ENCODE measurements around the gene MAN2B2. TPM values are rescaled to one million over a fixed set of nuclear protein-coding genes. Genes with fewer than 3 reads are reported as not detected.

The MAN2B2 gene
- total RNA-seq, 4 donors from 2014 or later = 17.5 to 55.9 (median 27.6) TPM

DNA sequence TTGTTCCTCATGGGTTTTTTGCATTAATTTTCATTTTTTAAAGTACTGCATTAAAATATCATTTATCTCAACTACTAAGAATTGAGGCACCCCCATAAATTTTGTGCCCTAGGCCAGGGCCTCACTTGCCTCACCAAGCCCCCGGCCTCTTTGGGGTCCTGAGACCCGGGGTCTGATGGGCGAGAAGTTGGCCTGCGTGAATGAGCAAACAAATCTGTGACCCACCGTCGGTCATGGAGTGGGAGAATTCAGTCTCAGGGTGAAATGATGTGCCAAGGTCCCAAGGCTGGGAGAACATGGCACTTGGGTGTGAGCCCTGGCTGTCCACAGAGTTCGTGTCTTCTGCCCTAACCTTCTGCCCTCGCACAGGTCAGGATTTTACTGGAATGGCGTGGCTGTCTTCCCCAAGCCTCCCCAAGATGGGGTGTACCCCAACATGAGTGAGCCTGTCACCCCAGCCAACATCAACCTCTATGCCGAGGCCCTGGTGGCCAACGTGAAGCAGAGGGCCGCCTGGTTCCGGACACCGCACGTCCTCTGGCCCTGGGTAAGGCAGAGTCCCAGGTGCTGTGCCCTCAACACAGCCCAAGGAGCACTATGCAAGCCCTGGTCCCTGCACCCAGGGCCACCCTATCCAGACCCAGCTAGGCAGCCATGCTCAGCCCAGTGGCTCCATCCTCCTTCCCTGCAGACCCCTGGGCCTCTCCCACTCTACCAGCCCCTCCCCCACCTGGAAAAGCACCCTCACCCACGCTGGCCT lies 18.0 kb downstream of the MAN2B2 start:
- TF ChIP-seq, protein P1, sequence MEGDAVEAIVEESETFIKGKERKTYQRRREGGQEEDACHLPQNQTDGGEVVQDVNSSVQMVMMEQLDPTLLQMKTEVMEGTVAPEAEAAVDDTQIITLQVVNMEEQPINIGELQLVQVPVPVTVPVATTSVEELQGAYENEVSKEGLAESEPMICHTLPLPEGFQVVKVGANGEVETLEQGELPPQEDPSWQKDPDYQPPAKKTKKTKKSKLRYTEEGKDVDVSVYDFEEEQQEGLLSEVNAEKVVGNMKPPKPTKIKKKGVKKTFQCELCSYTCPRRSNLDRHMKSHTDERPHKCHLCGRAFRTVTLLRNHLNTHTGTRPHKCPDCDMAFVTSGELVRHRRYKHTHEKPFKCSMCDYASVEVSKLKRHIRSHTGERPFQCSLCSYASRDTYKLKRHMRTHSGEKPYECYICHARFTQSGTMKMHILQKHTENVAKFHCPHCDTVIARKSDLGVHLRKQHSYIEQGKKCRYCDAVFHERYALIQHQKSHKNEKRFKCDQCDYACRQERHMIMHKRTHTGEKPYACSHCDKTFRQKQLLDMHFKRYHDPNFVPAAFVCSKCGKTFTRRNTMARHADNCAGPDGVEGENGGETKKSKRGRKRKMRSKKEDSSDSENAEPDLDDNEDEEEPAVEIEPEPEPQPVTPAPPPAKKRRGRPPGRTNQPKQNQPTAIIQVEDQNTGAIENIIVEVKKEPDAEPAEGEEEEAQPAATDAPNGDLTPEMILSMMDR (IDR thresholded peaks at IDR 0.05) = no peak
- no peak for TF ChIP-seq EP300 (IDR thresholded peaks at IDR 0.05; ENCODE audit: low read depth)
- TF ChIP-seq POLR2A (IDR thresholded peaks at IDR 0.05) = no peak
- no peak for TF ChIP-seq POLR2AphosphoS5 (IDR thresholded peaks at IDR 0.05)
- no peak overlapping the region for H3K4me3 ChIP-seq
- H3K27ac ChIP-seq = no peak overlapping the region
- in situ Hi-C loops (cut with MboI; ENCODE audit: low pct_ligation_motif_present in 1 of 4, low pct_unique_long_range_greater_than_20kb in 1 of 4, low sequenced_read_pairs in 3 of 4) (no loop called here), intact Hi-C loops (cut with DNase I; ENCODE audit: low total_unique reads) (no loop called here)
- no peaks in the 10 kb centered on the region for H3K27me3 ChIP-seq
- H3K9me3 ChIP-seq = no peaks in the 10 kb centered on the region
- DNase-seq = no peak
- WGBS, 2 donors (ENCODE audit: low coverage in 1 of 2) = 91 to 100% methylated on average over 1 to 16 of the region's 16 CpGs
- H3K36me3 ChIP-seq = peaks cover 0 to 5% (median 1%) of the 10 kb centered on the region in 4 donors
- H3K4me1 ChIP-seq = no peaks in the 10 kb centered on the region

DNA sequence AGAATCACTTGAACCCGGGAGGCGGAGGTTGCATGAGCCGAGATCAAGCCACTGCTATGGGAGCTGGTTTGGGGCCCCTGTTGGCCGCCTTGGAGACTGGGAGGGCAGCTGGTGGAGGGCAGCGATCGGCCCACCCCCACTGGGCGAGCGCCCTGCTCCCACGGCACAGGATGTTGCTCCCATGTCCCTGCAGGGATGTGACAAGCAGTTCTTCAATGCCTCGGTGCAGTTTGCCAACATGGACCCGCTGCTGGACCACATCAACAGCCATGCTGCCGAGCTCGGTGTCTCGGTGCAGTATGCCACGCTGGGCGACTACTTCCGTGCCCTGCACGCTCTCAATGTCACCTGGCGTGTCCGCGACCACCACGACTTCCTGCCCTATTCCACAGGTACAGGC lies 19.4 kb downstream of the MAN2B2 start:
- 98% methylated on average over 21 of the region's 22 CpGs; no CpG with 5 or more reads in 1 of the 2 donors for WGBS, 2 donors (ENCODE audit: low coverage in 1 of 2)
- Histone ChIP-seq H3K27ac (no peak overlapping the region), H3K9me3 (no peaks in the 10 kb centered on the region), H3K36me3 (peaks cover 0 to 5% (median 1%) of the 10 kb centered on the region in 4 donors), H3K4me1 (no peaks in the 10 kb centered on the region), H3K27me3 (no peaks in the 10 kb centered on the region), H3K4me3 (no peak overlapping the region)
- intact Hi-C loops (cut with DNase I; ENCODE audit: low total_unique reads) = no loop called here
- DNase-seq = no peak
- in situ Hi-C loops (cut with MboI; ENCODE audit: low pct_ligation_motif_present in 1 of 4, low pct_unique_long_range_greater_than_20kb in 1 of 4, low sequenced_read_pairs in 3 of 4) = no loop called here
- no peak for TF ChIP-seq POLR2A (IDR thresholded peaks at IDR 0.05)
- TF ChIP-seq POLR2AphosphoS5 (IDR thresholded peaks at IDR 0.05) = no peak
- TF ChIP-seq EP300 (IDR thresholded peaks at IDR 0.05; ENCODE audit: low read depth) = no peak
- TF ChIP-seq, protein P1 (IDR thresholded peaks at IDR 0.05) = no peak

DNA sequence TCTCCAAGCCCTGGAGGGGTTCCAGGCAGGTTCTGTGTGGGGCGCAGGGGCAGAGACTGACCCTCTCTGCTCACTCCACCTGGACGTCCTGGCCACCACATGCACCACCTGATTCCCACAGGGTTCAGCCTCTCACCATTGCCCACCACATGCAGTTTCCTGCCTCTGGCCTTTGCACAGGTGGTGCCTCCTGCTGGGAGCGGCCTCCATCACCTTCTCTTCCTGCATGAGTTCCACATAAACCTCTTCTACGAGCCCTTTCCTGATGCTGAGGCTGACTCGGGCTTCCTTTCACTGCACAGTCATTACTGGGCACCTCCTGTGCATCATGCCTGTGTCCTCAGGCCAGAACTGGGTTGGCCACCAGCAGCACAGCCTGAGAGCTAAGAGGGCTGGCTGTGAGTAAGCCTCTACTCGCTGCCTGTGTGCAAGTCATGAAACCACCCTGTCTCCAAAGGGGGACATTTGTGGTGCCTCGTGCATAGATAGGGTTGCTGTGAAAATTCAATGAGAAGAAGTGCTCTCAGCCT lies 19.9 kb downstream of the MAN2B2 start:
- TF ChIP-seq, protein P1 (IDR thresholded peaks at IDR 0.05) = no peak
- TF ChIP-seq EP300 (IDR thresholded peaks at IDR 0.05; ENCODE audit: low read depth) (no peak), POLR2AphosphoS5 (IDR thresholded peaks at IDR 0.05) (no peak), POLR2A (IDR thresholded peaks at IDR 0.05) (no peak)
- H3K27me3 ChIP-seq = no peaks in the 10 kb centered on the region
- no peaks in the 10 kb centered on the region for H3K9me3 ChIP-seq
- no peaks in the 10 kb centered on the region for H3K4me1 ChIP-seq
- intact Hi-C loops (cut with DNase I; ENCODE audit: low total_unique reads) = no loop called here
- H3K36me3 ChIP-seq = peaks cover 0 to 5% (median 1%) of the 10 kb centered on the region in 4 donors
- no peak overlapping the region for H3K27ac ChIP-seq
- WGBS, 2 donors (ENCODE audit: low coverage in 1 of 2) = 92% methylated on average over 7 of the region's 7 CpGs; no CpG with 5 or more reads in 1 of the 2 donors
- in situ Hi-C loops (cut with MboI; ENCODE audit: low pct_ligation_motif_present in 1 of 4, low pct_unique_long_range_greater_than_20kb in 1 of 4, low sequenced_read_pairs in 3 of 4) = no loop called here
- no peak overlapping the region for H3K4me3 ChIP-seq
- no peak for DNase-seq

DNA sequence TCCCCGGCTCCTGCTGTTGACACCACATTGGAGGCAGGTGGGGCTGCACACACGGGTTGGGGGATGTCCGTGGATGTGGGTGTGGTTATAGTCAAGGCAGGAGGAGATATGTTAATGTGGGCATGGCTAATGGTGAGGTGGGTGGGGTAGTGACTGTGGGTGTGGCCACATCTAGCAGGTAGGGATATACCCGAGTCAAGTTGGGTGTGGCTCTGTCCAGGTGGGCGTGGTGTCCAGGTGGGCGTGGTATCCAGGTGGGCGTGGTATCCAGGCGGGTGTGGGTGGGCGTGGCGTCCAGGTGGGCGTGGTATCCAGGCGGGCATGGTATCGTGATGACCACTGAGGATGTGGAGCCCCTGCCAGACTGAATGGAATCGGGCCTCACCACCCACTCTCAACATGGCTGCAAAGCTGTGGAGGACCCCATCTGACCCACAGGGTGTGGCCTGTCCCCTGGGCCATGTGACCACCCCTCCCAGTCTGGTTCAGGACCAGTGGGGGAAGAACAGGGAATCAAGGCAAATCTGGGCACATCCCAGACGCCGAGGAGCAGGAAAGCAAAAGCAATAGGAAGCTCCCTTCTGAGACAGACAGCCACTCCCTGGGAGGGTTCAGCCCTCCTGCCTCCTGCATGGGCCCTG lies 21.0 kb downstream of the MAN2B2 start:
- intact Hi-C loops (cut with DNase I; ENCODE audit: low total_unique reads) = no loop called here
- in situ Hi-C loops (cut with MboI; ENCODE audit: low pct_ligation_motif_present in 1 of 4, low pct_unique_long_range_greater_than_20kb in 1 of 4, low sequenced_read_pairs in 3 of 4) = no loop called here
- no peak overlapping the region for H3K4me3 ChIP-seq
- no peak for TF ChIP-seq EP300 (IDR thresholded peaks at IDR 0.05; ENCODE audit: low read depth)
- TF ChIP-seq, protein P1 (IDR thresholded peaks at IDR 0.05) = no peak
- no peak for TF ChIP-seq POLR2AphosphoS5 (IDR thresholded peaks at IDR 0.05)
- TF ChIP-seq POLR2A (IDR thresholded peaks at IDR 0.05) = no peak
- DNase-seq = no peak
- H3K27me3 ChIP-seq = no peaks in the 10 kb centered on the region
- WGBS, 2 donors (ENCODE audit: low coverage in 1 of 2) = 60% methylated on average over 16 of the region's 16 CpGs; no CpG with 5 or more reads in 1 of the 2 donors
- peaks cover 0 to 10% (median 2%) of the 10 kb centered on the region in 4 donors for H3K36me3 ChIP-seq
- no peaks in the 10 kb centered on the region for H3K9me3 ChIP-seq
- H3K4me1 ChIP-seq = no peaks in the 10 kb centered on the region
- no peak overlapping the region for H3K27ac ChIP-seq

Data from transverse colon (tissue), 4 donors.